GM12891 (cell line): ENCODE data around the gene SPTSSB.

Source experiments
- DNase-seq: peaks from one replicate; pipeline ENCODE4 v3.0.0; 2011; ENCODE audit warnings: low spot score; ENCODE audit not compliant: insufficient read length
- FAIRE-seq: peaks from 2 replicates; lab custom pipeline; 2011; peaks lifted over from hg19 to GRCh38; lab: Jason Lieb, UNC
- PAX5 ChIP-seq: IDR thresholded peaks from 2 replicates; pipeline ENCODE4 v1.6.1; 2011; ENCODE audit warnings: low read length, moderate library complexity, mild to moderate bottlenecking; ENCODE audit not compliant: insufficient read depth, severe bottlenecking
- POLR2A ChIP-seq: IDR thresholded peaks from 2 replicates; pipeline ENCODE4 v1.6.1; 2011; ENCODE audit warnings: low read depth, low read length, control low read depth
- POLR2AphosphoS5 ChIP-seq: IDR thresholded peaks from 2 replicates; pipeline ENCODE4 v1.6.1; 2011; ENCODE audit warnings: low read depth, low read length, control low read depth
- POU2F2 ChIP-seq: IDR thresholded peaks from 2 replicates; pipeline ENCODE4 v1.6.1; 2011; ENCODE audit warnings: low read depth, mild to moderate bottlenecking, control low read depth, low read length, moderate library complexity
- SPI1 ChIP-seq: IDR thresholded peaks from 2 replicates; pipeline ENCODE4 v1.6.1; 2011; ENCODE audit warnings: low read depth, low read length, control low read depth
- TAF1 ChIP-seq: IDR thresholded peaks from 2 replicates; pipeline ENCODE4 v1.6.1; 2011; ENCODE audit warnings: low read depth, low read length, control low read depth

The SPTSSB gene

DNA sequence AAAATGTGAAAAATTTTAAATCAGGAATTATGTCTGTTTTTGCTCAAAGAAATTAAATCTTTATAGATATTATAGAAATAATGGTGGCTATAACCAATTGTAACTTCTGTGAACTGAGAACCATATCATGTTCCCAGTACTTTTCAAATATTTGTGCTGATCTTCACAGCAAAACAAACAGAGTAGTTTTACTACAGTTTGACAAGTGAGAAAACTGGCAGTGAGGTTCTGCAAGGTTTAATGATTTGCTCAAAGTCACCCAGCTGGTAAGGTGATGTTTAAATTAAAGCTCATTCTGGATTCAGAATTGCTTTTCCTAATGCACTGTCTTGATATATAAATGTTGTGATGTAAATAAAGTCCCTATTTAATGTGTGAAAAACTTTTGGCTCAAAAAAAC is 22.0 kb upstream of the SPTSSB start:
- no peak for FAIRE-seq

DNA sequence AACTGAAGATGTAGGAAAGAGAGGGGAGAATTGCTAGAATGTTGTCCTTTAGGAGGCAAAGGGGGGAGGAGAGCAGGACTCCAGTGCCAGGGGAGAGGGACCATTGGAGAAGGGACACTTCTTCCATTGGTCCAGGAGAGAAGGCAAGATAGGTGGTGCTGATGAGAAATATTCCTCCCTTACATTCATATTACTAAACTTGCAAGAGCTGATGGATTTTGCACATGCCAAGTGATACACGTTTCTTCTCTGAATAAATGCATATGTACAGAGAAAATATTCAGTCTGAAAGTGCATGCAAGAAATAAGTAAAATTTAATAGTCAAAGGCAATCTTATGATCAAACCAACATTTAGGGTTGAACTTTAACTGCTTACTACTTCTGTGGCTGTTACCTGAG is 21.5 kb upstream of the SPTSSB start:
- DNase-seq (no peak), FAIRE-seq (no peak)
- TF ChIP-seq TAF1 (no peak), POLR2AphosphoS5 (no peak), PAX5 (no peak)

More for the DNA sequence above, 22.0 kb upstream of the SPTSSB start:
- TF ChIP-seq PAX5, result no peak
- no peak for TF ChIP-seq TAF1
- no peak for TF ChIP-seq POLR2A
- no peak for TF ChIP-seq POU2F2
- TF ChIP-seq POLR2AphosphoS5, result no peak
- no peak for TF ChIP-seq SPI1
- no peak for DNase-seq

DNA sequence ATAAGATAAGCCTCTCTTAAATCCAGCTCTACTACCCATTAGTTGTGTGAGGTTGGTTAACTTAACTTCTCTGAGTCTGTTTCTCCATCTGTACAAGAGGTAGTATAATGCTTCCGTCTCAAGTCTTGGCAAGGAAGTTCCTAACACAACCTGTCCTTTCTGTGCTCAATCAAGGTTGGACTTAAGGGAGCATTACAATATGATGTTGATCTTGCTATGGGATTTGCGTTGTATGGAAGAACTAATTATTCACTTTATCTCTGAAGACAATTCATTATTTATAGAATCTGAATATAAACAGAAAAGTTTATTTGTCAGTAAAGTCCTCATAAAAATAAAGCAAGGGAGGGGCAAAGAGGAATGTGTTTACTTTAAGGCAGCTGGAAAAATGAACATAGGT is 18.9 kb upstream of the SPTSSB start:
- TF ChIP-seq PAX5, result no peak
- no peak for TF ChIP-seq POLR2A
- no peak for TF ChIP-seq TAF1
- no peak for TF ChIP-seq SPI1
- no peak for TF ChIP-seq POLR2AphosphoS5
- no peak for TF ChIP-seq POU2F2
- FAIRE-seq, result no peak
- DNase-seq, result no peak

GRCh38 chr3:161389445-161390035 is 18.2 kb upstream of the SPTSSB start:
- DNase-seq (no peak), FAIRE-seq (no peak)
- no peak for TF ChIP-seq TAF1
- TF ChIP-seq SPI1, result no peak
- TF ChIP-seq POLR2A, result no peak
- no peak for TF ChIP-seq PAX5
- TF ChIP-seq POLR2AphosphoS5, result no peak
- TF ChIP-seq POU2F2, result no peak

GRCh38 chr3:161388855-161389254 is 17.5 kb upstream of the SPTSSB start:
- no peak for DNase-seq
- no peak for FAIRE-seq

DNA sequence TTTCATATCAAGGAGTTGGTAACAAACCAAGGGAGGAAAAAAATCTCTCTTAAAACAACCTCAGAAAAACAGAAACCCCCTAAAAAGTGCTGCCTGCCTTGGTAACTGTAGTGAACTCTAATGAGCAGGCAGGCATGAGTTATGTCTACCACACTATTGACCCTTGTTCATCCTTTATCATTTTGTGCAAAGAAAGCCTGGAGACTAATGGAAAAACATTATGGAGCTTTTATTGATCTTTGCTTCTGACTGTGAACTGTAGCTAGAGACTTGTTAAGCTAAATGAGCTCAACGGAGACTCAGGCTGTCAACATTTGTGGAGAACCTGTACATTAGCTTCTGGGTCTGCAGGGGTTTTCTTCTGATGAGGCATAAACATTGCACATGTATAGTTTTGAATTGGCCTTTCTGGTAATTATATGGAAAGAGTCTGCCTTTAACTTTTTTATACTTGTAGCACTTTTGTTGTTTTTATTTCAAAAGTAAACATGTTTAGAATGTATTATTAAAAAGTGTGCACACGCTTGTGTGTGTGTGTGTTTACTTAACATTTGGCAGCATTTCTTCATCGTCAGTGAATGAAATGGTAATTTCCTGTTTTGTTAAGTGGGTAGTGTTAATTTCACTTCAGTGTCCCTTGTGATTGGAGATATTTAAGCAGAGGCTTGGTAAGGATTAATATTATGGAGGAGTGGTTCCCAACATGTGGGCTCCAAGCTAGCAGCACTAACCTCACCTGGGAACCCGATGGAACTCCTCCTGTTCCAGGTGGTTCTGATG is 15.9 kb upstream of the SPTSSB start:
- no peak for TF ChIP-seq TAF1
- TF ChIP-seq POU2F2, result no peak
- TF ChIP-seq POLR2A, result no peak
- no peak for TF ChIP-seq POLR2AphosphoS5
- no peak for TF ChIP-seq PAX5
- TF ChIP-seq SPI1, result no peak
- DNase-seq, result no peak
- FAIRE-seq, result no peak

More at GRCh38 chr3:161388855-161389254, 17.5 kb upstream of the SPTSSB start:
- TF ChIP-seq PAX5 (no peak), SPI1 (peak; percentile 22; the same call in 1 of the 2 replicates)

DNA sequence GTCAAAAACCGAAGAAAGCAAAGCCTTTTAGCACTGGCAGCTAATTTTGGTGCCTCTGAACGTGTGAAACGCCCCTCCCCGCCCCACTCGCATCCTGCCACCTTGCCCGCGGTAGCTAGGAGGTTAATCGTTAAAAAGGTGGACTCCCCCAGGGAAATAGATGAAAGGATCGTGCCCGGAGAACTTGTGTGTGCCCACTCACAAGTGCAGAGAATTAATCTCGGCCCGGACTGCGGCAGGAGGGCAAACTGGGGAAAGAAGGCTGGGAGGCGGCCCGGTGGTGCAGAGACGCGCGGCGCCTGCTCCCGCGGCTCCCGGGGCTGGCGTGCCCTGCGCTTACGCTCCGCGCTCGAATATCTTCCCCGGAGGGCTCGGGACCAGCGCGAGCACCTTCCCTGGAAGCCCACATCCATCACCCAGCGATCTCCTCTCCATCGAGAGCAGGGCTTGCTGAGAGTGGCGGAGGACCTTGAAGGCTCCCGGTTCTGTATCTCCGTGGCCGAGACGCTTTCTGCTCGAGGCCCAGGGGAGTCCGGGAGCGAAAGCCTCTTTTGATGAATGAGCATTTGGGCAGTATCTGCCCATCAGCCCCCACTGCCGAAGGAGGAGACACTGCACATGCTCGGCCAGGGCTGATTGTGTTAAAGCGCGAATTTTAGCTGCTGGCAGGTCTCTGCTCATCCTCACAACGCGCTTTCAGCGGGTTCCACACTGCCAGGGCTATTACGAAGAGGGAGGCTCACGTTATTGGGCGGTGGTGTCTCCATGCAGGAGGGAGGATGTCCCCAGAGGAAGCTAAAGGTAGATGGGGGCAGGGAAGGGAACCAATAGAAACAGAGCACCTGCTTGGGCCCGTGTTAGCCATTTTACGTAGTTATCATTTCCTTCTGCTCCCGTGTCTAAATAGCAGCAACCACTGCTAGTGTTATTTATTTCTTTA is 1.3 kb upstream of the SPTSSB start:
- no peak for FAIRE-seq
- peak; percentile 16 for DNase-seq

DNA sequence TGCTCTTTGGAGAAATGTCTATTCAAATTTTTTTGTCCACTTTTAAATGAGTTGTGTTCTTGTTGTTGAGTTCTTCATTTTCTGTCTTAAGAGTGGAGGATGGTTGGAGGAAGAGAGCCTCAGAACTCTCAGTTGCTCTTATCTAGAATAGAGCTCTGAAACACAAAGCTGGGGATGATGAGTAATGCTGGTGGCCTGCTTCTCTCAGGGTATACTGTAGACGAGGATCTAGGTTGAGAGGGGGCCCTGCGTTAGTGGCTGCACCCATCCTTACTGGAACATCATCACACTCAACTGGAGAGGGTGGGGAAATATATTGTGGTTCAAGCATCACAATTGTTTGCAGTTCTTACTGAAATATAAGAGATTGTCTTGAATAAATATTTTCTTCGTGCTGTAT is 1.8 kb downstream of the SPTSSB start:
- no peak for TF ChIP-seq POU2F2
- TF ChIP-seq POLR2A, result no peak
- TF ChIP-seq TAF1, result no peak
- TF ChIP-seq PAX5, result no peak
- no peak for TF ChIP-seq SPI1
- TF ChIP-seq POLR2AphosphoS5, result no peak
- FAIRE-seq (no peak), DNase-seq (no peak)

More for the DNA sequence above, 1.3 kb upstream of the SPTSSB start:
- TF ChIP-seq PAX5 (no peak), SPI1 (no peak), POU2F2 (no peak), POLR2AphosphoS5 (no peak), TAF1 (no peak), POLR2A (no peak)

DNA sequence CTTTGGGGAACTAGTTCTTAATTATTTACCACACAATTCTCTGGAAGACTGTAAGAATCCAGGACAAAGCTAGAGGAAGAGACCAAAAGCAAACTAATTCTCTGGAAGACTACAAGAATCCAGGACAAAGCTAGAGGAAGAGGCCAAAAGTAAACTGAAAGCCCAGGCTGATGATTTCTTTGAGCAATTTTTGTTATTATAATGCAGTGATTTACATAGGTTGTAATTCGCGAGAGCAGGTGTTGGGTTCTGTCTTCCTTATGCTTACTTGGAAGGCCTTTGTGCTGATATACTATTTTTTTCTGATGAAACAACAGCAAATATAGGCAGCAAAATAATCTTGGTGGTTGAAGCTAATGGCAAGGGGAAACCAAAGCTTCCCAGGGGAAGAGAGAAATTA is 5.2 kb downstream of the SPTSSB start:
- DNase-seq, result no peak
- TF ChIP-seq PAX5 (no peak), TAF1 (no peak), SPI1 (no peak), POLR2A (no peak), POLR2AphosphoS5 (no peak), POU2F2 (no peak)
- FAIRE-seq, result no peak
